IPS DF 19.7 (cell line): ENCODE measurements around the gene DHX38.
A peak's percentile ranks its signal among the peaks of the same experiment; 100 is the strongest.
"Not testable (repeated sequence)": the region's sequence is repeated elsewhere in the genome, so short reads cannot be mapped to it uniquely, and the experiment has no call there.

ENCODE experiments used
- DNase-seq: peaks from one replicate; pipeline ENCODE4 v3.0.0-alpha.2; 2013; ENCODE audit warnings: low read depth, low spot score

The DHX38 gene

GRCh38 chr16:72093448-72094265 is at the start of gene DHX38, which contains the start of gene TXNL4B:
TSS of gene DHX38 (plus strand) at chr16:72093847. CDS start at chr16:72096158, 2,311 bp downstream.
TSS of gene TXNL4B (minus strand) at chr16:72093620. CDS start at chr16:72090749, 2,871 bp downstream.
- peak; percentile 98 for DNase-seq

GRCh38 chr16:72044296-72044695 is 49.4 kb upstream of the DHX38 start:
- no peak for DNase-seq

GRCh38 chr16:72044825-72045359 is 48.8 kb upstream of the DHX38 start:
- no peak for DNase-seq

- no peak for DNase-seq
Measured at GRCh38 chr16:72049110-72049509, 44.5 kb upstream of the DHX38 start.

DNA sequence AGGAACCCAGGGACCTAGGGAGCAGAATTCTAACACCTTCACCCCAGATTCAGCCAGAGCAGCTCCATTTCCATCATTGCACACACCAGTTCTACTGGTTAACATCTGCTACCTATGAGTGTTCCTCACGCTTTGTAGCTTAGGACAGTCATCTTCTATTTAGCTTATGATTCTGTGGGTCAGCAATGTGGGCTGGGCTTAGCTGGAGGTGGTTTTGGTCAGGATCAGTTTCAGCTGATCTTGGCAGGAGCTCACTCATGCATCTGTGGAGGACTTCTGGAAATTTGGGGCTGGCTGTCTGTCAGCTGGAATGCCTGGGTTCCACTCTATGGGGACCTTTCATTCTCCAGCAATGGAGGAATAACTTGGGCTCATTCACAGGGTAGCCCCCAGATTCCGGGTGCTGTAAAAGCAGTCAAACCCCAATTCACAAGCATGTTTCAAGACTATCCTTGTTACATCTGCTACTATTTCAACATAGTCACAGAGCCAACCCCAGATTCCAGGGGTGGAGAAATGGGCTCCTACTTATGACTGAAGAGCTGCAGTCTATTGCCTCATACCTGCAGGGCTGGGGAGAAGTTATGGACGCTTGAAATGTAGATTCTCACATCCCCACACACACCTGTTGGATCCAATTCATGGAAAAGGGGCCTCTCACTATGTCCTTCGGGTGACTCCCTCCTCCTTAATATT is 42.7 kb upstream of the DHX38 start:
- DNase-seq = no peak

GRCh38 chr16:72051818-72052217 is 41.8 kb upstream of the DHX38 start:
- DNase-seq = no peak

DNA sequence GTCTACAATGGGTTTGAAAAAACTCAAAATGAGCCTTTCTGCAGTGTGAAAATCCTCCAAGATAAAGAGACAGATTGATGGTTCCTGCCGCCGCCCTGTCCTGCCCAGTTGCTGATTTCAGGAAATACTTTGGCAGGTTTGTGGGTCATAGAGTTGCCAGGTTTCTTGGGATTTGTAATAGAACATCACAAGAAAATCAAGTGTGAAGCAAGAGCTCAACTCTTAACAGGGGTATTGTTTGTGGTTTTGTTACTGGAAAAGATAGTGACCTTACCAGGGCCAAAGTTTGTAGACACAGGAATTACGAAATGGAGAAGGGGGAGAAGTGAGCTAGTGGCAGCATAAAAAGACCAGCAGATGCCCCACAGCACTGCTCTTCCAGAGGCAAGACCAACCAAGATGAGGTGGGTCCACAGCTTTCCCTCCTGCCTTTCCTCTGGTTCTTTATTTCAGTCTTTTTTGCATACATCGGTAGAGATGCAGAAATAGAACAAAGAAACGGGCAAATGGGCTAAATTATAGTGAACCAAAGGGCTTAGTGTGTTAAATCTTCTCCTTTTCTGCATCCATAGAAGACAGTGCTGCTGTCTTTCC is 39.3 kb upstream of the DHX38 start, which contains the start of gene HP:
Gene HP, plus strand, starts transcription at position 252 of the 594 bp plus-strand sequence. Its CDS starts 148 bp downstream, at position 400.
- not testable (repeated sequence) for DNase-seq

DNA sequence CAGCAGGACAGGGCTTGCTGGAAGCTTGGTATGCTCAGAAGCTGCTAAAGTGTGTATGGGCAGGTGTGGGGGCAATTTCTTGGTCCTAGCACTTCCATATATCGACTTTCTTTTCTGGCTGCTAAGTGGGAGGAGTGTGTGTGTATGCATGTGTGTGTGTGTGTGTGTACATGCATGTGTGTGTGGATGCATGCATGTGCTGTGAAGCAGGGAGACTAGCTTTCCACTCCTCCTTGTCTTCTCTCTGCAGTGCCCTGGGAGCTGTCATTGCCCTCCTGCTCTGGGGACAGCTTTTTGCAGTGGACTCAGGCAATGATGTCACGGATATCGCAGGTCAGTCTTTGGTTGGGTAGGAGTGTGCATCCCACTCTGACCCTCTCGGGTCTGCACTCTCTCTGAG is 37.7 kb upstream of the DHX38 start:
- no peak for DNase-seq

- not testable (repeated sequence) for DNase-seq
Measured at GRCh38 chr16:72057313-72057712, 36.3 kb upstream of the DHX38 start.

- DNase-seq = not testable (repeated sequence)
Measured at GRCh38 chr16:72059060-72059459, 34.6 kb upstream of the DHX38 start.

DNA sequence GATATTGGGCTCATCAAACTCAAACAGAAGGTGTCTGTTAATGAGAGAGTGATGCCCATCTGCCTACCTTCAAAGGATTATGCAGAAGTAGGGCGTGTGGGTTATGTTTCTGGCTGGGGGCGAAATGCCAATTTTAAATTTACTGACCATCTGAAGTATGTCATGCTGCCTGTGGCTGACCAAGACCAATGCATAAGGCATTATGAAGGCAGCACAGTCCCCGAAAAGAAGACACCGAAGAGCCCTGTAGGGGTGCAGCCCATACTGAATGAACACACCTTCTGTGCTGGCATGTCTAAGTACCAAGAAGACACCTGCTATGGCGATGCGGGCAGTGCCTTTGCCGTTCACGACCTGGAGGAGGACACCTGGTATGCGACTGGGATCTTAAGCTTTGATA is 33.2 kb upstream of the DHX38 start:
- DNase-seq = no peak

- no peak for DNase-seq
Measured at GRCh38 chr16:72061564-72061963, 32.1 kb upstream of the DHX38 start.

DNA sequence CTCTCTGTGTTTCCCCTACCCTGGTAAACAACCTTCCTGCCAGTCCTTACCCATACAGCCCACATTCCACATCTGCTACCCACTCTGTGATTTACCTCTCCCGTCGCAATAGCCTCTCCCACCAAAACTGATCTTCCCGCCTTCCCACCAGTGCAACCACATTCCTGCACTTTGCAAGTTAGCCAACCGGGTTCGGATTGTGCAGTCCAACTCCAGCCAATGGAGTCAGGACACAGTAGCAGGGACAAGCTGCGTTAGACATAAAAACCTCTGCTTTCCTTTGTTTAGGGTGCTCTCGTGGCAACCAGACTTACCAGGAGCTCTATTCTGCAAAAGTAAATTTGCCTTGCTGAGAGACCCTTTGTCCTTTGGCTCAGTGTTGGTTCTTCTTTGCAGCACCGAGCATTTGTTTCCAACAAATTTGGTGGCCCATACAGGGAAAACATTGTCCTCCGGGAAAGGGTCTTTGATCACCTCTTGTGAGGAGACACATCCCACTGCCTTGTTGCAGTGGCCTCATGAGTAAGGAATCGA is 29.2 kb upstream of the DHX38 start:
- no peak for DNase-seq

GRCh38 chr16:72066747-72067146 is 26.9 kb upstream of the DHX38 start:
- no peak for DNase-seq

GRCh38 chr16:72068930-72069329 is 24.7 kb upstream of the DHX38 start:
- DNase-seq = no peak

DNA sequence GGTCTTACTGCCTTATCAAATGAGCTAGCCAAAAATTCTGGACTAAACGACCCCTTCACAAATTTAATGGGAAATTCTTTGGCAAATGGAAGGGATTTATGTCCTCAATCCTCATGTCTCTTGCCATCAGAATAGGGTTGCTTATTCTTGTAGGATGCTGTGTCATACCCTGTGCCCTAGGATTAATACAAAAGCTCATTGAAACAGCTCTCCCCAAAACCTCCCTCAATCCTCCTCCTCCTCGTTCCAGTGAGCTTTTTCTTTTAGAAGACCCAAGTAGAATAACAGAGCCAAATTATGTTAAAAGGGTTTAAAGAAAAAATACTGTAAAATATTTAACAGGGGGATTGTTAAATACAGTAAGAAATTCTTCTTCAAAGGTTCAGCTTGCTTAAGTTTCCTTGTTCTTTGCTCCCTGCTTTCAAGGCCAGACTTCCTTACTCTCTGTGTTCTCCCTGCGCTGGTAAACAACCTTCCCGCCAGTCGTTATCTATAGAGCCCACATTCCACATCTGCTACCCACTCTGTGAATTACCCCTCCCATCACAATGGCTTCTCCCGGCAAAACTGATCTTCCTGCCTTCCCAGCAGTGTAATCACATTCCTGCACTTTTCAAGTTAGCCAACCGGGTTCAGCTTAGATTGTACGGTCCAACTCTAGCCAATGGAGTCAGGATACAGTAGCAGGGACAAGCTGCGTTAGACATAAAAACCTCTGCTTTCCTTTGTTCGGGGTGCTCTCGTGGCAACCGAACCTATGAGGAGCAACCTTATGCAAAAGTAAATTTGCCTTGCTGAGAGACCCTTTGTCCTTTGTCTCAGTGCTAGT is 20.9 kb upstream of the DHX38 start:
- DNase-seq = no peak

- no peak for DNase-seq
Measured at GRCh38 chr16:72073560-72074230, 20.0 kb upstream of the DHX38 start.

- DNase-seq = not testable (repeated sequence)
Measured at GRCh38 chr16:72075067-72075466, 18.6 kb upstream of the DHX38 start.

DNA sequence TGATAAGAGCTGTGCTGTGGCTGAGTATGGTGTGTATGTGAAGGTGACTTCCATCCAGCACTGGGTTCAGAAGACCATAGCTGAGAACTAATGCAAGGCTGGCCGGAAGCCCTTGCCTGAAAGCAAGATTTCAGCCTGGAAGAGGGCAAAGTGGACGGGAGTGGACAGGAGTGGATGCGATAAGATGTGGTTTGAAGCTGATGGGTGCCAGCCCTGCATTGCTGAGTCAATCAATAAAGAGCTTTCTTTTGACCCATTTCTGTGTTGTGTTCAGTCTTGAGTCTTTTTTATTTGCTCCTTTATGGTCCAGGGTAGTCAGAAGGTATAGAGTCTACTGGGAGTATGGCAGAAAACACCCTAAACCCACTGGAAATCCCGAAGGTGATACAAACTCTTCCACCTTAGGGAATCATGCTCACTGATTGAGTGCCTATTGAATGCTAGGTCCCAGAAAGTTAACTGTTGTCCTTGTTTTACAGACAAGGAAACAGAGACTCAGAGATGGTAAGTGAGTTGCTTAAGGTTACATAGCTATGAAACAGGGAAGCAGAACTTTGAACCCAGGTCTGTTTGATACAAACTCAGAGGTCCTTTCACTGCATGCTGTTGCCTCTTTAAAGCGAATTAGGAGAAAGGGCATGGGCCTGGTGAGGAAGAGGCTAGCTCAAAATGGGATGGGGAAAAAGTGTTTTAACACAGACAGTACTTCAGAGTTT is 16.5 kb upstream of the DHX38 start:
- DNase-seq = not testable (repeated sequence)
